WTC11 (cell line): ENCODE measurements around the gene CIZ1. TPM values are rescaled to one million over a fixed set of nuclear protein-coding genes. Genes with fewer than 3 reads are reported as not detected.

Experiments
- ATAC-seq: fragments of 200-7000 bp; cut with Tn5 transposase; 2 replicates; pipeline ENCODE4 v1.10.0; 2021; ENCODE audit warnings: mild to moderate bottlenecking, moderate library complexity
- CTCF ChIA-PET: fragments of 300-600 bp; sonication (Branson Sonifier 250); formaldehyde crosslinking; loops from one replicate; lab custom pipeline; 2021; ENCODE audit warnings: antibody characterized with exemption; lab: Charles Lee
- POLR2A ChIA-PET: fragments of 350-600 bp; sonication (Branson Sonifier 250); formaldehyde crosslinking; loops from one replicate; lab custom pipeline; 2021; ENCODE audit warnings: antibody characterized with exemption; lab: Charles Lee
- DNase-seq: peaks from one replicate; pipeline ENCODE4 v3.0.0; 2021; ENCODE audit warnings: low spot score
- H3K27ac Mint-ChIP-seq: 2 replicates; pipeline ENCODE4 v1.8.0; 2021; ENCODE audit warnings: mixed read lengths
- H3K27me3 Mint-ChIP-seq: 2 replicates; pipeline ENCODE4 v1.8.0; 2021; ENCODE audit warnings: low read depth, mild to moderate bottlenecking, moderate library complexity, mixed read lengths
- H3K36me3 Mint-ChIP-seq: 2 replicates; pipeline ENCODE4 v1.8.0; 2021; ENCODE audit warnings: mixed read lengths
- H3K4me1 Mint-ChIP-seq: 2 replicates; pipeline ENCODE4 v1.8.0; 2022; ENCODE audit warnings: mixed read lengths
- H3K4me3 Mint-ChIP-seq: 2 replicates; pipeline ENCODE4 v1.8.0; 2021; ENCODE audit warnings: mild to moderate bottlenecking, moderate library complexity, mixed read lengths
- H3K9me3 Mint-ChIP-seq: 2 replicates; pipeline ENCODE4 v1.8.0; 2021; ENCODE audit warnings: mixed read lengths
- AR ChIP-seq: fragments of 250-450 bp; sonication (Bioruptor Pico); IDR thresholded peaks from 2 replicates; pipeline ENCODE4 v1.9.0; 2021; ENCODE audit warnings: mild to moderate bottlenecking
- ARID4B ChIP-seq: sonication (generic); formaldehyde crosslinking; IDR thresholded peaks from 2 replicates; pipeline ENCODE4 v1.8.0; 2023; ENCODE audit warnings: missing genetic modification reagents, mild to moderate bottlenecking, borderline replicate concordance
- E2F4 ChIP-seq: sonication (generic); formaldehyde crosslinking; IDR thresholded peaks from 2 replicates; pipeline ENCODE4 v1.8.1; 2022; ENCODE audit warnings: low read depth, mild to moderate bottlenecking, moderate library complexity, missing genetic modification reagents, borderline replicate concordance
- ELF4 ChIP-seq: sonication (generic); formaldehyde crosslinking; IDR thresholded peaks from 2 replicates; pipeline ENCODE4 v1.8.1; 2022; ENCODE audit warnings: low read depth, mild to moderate bottlenecking, moderate library complexity, missing genetic modification reagents
- EMX1 ChIP-seq: fragments of 250-450 bp; sonication (Bioruptor Pico); IDR thresholded peaks from 2 replicates; pipeline ENCODE4 v1.8.0; 2021; ENCODE audit warnings: mild to moderate bottlenecking
- FOXP1 ChIP-seq: sonication (generic); formaldehyde crosslinking; IDR thresholded peaks from 2 replicates; pipeline ENCODE4 v1.8.0; 2022; ENCODE audit warnings: missing genetic modification reagents, mild to moderate bottlenecking, moderate library complexity, borderline replicate concordance
- FOXP4 ChIP-seq: sonication (generic); formaldehyde crosslinking; IDR thresholded peaks from 2 replicates; pipeline ENCODE4 v1.8.0; 2022; ENCODE audit warnings: mild to moderate bottlenecking, missing genetic modification reagents
- GRHL2 ChIP-seq: fragments of 250-450 bp; sonication (Bioruptor Pico); IDR thresholded peaks from 2 replicates; pipeline ENCODE4 v1.8.0; 2022; ENCODE audit warnings: mild to moderate bottlenecking, moderate library complexity; ENCODE audit not compliant: insufficient replicate concordance, severe bottlenecking
- GTF2I ChIP-seq: fragments of 250-450 bp; sonication (Bioruptor Pico); conservative IDR thresholded peaks from 2 replicates; pipeline ENCODE4 v1.4.0; 2021; ENCODE audit warnings: mild to moderate bottlenecking
- HMGXB4 ChIP-seq: sonication (generic); formaldehyde crosslinking; IDR thresholded peaks from 2 replicates; pipeline ENCODE4 v1.8.1; 2023; ENCODE audit warnings: mild to moderate bottlenecking, moderate library complexity, missing genetic modification reagents
- NFYB ChIP-seq: sonication (generic); formaldehyde crosslinking; conservative IDR thresholded peaks from 2 replicates; pipeline ENCODE4 v1.8.0; 2022; ENCODE audit warnings: low read depth, missing genetic modification reagents
- PRDM15 ChIP-seq: sonication (generic); formaldehyde crosslinking; IDR thresholded peaks from 2 replicates; pipeline ENCODE4 v1.8.0; 2022; ENCODE audit warnings: missing genetic modification reagents
- SP1 ChIP-seq: sonication (generic); formaldehyde crosslinking; conservative IDR thresholded peaks from 2 replicates; pipeline ENCODE4 v1.8.1; 2022; ENCODE audit warnings: missing genetic modification reagents
- TEAD1 ChIP-seq: sonication (generic); formaldehyde crosslinking; IDR thresholded peaks from 2 replicates; pipeline ENCODE4 v1.8.0; 2022; ENCODE audit warnings: mild to moderate bottlenecking, missing genetic modification reagents
- TP53 ChIP-seq: sonication (generic); formaldehyde crosslinking; IDR thresholded peaks from 2 replicates; pipeline ENCODE4 v1.8.1; 2023; ENCODE audit warnings: mild to moderate bottlenecking, missing genetic modification reagents
- ZNF121 ChIP-seq: sonication (generic); formaldehyde crosslinking; IDR thresholded peaks from 2 replicates; pipeline ENCODE4 v1.8.0; 2023; ENCODE audit warnings: missing genetic modification reagents
- ZNF138 ChIP-seq: sonication (generic); formaldehyde crosslinking; conservative IDR thresholded peaks from 2 replicates; pipeline ENCODE4 v1.8.1; 2022; ENCODE audit warnings: mild to moderate bottlenecking, moderate library complexity, missing genetic modification reagents
- ZNF263 ChIP-seq: sonication (generic); formaldehyde crosslinking; IDR thresholded peaks from 2 replicates; pipeline ENCODE4 v1.8.1; 2022; ENCODE audit warnings: low read depth, mild to moderate bottlenecking, moderate library complexity, missing genetic modification reagents
- ZNF317 ChIP-seq: sonication (generic); formaldehyde crosslinking; IDR thresholded peaks from 2 replicates; pipeline ENCODE4 v1.8.1; 2023; ENCODE audit warnings: low read depth, mild to moderate bottlenecking, moderate library complexity, missing genetic modification reagents, borderline replicate concordance
- total RNA-seq: library from RNA; stranded (reverse); gene quantifications from 3 replicates; pipeline ENCODE4 v1.2.3, GENCODE V29; 2021

The CIZ1 gene
- total RNA-seq, 1 experiment from 2014 or later: 90.2 TPM

- H3K4me1 Mint-ChIP-seq: no peaks in the 10 kb centered on the region
- ATAC-seq (no peak), DNase-seq (no peak)
- no peaks in the 10 kb centered on the region for H3K36me3 Mint-ChIP-seq
- H3K9me3 Mint-ChIP-seq: no peaks in the 10 kb centered on the region
- ChIA-PET CTCF (interaction anchor here (3.3 kb wide), 1 partner anchor 27 kb away, joined by 27 read pairs; no protein-coding TSS in a partner anchor), POLR2A (no interaction called here)
- H3K27me3 Mint-ChIP-seq: no peaks in the 10 kb centered on the region
- TF ChIP-seq AR (no peak), TEAD1 (CRISPR knock-in tag) (no peak), FOXP4 (CRISPR knock-in tag) (no peak), ZNF263 (no peak), EMX1 (no peak), ARID4B (no peak), GTF2I (no peak), PRDM15 (CRISPR knock-in tag) (no peak), ZNF138 (CRISPR knock-in tag) (no peak), ELF4 (no peak), SP1 (CRISPR knock-in tag) (no peak), TP53 (no peak), FOXP1 (CRISPR knock-in tag) (no peak), E2F4 (no peak), ZNF121 (CRISPR knock-in tag) (no peak), HMGXB4 (CRISPR knock-in tag) (no peak), ZNF317 (CRISPR knock-in tag) (no peak), GRHL2 (CRISPR knock-in tag) (no peak), NFYB (CRISPR knock-in tag) (no peak)
- H3K4me3 Mint-ChIP-seq: no peak overlapping the region
- H3K27ac Mint-ChIP-seq: no peak overlapping the region
Measured at GRCh38 chr9:128144239-128145181, 46.9 kb downstream of the CIZ1 start.
